Gastroesophageal sphincter (tissue), 3 donors: ENCODE measurements around the gene EEF2.

ENCODE experiments used
- POLR2A ChIP-seq, 2 donors: fragments of 450-650 bp; IDR thresholded peaks; one replicate each; pipeline ENCODE4 v1.6.1; 2017; ENCODE audit warnings: antibody characterized with exemption in 2 of 2, mild to moderate bottlenecking in 2 of 2, moderate library complexity in 1 of 2
- TF ChIP-seq, protein P1 (sequence below), 4 experiments: fragments of 200-600 bp in 2 of 4; fragments of 450-650 bp in 2 of 4; sonication (generic) in 1 of 4; IDR thresholded peaks; one replicate each; pipeline ENCODE4 v1.5.1; 2017 to 2019; ENCODE audit warnings: antibody characterized with exemption in 4 of 4, mild to moderate bottlenecking in 2 of 4, moderate library complexity in 2 of 4

DNA sequence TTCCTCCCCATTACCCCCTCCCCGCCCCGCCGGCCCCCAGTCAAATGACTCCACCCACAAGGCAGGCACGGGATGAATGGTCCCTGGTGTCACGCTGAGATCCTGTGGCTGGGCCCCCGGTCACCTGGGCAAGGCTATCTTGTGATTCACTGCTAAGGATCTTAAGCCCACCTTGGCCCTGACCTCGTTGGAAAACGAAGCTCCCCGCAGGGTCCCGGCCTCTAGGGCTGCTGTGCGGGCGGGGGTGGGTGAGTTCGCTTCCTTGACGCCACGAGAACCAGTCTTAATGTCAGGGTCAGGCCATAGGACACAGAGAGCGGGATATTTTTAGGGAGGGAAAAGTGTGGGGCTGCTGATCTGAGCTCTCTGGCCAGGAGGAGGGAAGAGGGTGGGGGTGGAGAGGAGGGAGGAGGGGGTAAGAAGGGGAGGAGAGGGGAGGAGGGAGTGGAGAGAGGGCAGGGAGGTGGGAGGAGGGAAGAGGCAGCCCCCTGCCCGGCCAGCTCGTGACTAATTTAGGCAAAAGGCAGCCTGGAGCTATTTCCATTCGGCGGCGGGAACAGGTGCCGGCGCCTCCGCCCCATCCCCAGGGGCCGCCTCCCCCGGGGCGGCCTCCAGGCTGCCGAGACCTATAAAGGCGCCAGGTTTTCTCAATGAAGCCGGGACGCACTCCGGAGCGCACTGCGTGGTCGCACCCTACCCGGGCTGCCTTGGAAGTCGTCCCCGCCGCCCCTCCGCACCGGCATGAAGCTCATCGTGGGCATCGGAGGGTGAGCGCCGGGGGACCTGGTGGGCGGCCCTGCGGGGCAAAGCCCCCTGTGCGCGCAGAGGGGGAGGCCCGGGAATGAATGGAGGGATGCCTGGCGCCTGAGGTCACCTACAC is 52.1 kb downstream of the EEF2 start, which contains the start of gene NMRK2:
- TF ChIP-seq, protein P1, sequence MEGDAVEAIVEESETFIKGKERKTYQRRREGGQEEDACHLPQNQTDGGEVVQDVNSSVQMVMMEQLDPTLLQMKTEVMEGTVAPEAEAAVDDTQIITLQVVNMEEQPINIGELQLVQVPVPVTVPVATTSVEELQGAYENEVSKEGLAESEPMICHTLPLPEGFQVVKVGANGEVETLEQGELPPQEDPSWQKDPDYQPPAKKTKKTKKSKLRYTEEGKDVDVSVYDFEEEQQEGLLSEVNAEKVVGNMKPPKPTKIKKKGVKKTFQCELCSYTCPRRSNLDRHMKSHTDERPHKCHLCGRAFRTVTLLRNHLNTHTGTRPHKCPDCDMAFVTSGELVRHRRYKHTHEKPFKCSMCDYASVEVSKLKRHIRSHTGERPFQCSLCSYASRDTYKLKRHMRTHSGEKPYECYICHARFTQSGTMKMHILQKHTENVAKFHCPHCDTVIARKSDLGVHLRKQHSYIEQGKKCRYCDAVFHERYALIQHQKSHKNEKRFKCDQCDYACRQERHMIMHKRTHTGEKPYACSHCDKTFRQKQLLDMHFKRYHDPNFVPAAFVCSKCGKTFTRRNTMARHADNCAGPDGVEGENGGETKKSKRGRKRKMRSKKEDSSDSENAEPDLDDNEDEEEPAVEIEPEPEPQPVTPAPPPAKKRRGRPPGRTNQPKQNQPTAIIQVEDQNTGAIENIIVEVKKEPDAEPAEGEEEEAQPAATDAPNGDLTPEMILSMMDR (IDR thresholded peaks at IDR 0.05): no peak
- no peak for TF ChIP-seq POLR2A (IDR thresholded peaks at IDR 0.05)
